Left kidney (tissue), 2 donors: Measurements from ENCODE around the gene ARHGAP45. TPM values are rescaled to one million over a fixed set of nuclear protein-coding genes. Genes with fewer than 3 reads are reported as not detected.
"Not testable (repeated sequence)": the region's sequence is repeated elsewhere in the genome, so short reads cannot be mapped to it uniquely, and the experiment has no call there.

ENCODE experiments used
- DNase-seq: peaks from one replicate; pipeline ENCODE4 v3.0.0-alpha.2; 2013
- polyA plus RNA-seq: library from polyadenylated mRNA; unstranded; fragments of 120-200 nt; gene quantifications from one replicate; pipeline ENCODE4 v1.2.1, GENCODE V29; 2013; ENCODE audit not compliant: insufficient read length

Gene ARHGAP45
- polyA plus RNA-seq, 1 donor: 7.2 TPM

DNA sequence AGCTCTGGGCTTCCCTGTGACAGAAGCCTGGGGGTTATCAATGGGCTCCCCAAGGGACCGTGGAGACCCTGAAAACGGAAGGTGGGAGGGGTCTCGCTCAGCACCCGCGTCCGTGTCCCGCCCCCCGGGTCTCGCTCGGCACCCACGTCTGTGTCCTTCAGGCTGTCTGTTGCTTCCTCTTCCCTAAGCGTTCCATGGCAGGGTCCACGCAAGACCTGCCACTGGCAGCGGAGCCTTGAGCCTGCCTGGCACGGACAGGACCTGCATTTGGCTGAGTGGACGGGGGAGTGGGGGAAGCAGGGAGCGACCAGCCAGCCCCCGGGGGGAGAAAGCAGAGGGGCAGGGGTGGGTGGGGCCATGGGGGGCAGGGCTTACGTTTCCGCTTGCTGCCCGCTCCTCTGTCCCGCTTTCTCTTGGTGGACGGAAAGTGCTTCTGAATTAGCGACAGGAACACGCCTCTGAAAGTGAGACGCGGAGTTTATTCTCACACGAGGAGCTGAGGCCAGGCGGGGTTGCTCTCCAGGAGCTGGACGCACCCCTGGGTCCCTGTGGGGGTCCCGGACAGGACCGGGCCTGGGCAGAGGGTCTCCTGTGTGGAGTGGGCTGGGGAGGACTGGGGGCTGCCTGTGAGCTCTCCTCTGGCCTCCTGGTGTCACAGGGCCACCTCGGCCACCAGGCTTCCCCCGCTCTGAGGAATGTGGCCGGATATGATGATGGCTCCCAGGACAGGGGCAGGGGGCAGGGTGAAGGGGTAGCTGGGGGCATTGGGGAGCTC lies 48.9 kb downstream of the ARHGAP45 start:
- DNase-seq: no peak

DNA sequence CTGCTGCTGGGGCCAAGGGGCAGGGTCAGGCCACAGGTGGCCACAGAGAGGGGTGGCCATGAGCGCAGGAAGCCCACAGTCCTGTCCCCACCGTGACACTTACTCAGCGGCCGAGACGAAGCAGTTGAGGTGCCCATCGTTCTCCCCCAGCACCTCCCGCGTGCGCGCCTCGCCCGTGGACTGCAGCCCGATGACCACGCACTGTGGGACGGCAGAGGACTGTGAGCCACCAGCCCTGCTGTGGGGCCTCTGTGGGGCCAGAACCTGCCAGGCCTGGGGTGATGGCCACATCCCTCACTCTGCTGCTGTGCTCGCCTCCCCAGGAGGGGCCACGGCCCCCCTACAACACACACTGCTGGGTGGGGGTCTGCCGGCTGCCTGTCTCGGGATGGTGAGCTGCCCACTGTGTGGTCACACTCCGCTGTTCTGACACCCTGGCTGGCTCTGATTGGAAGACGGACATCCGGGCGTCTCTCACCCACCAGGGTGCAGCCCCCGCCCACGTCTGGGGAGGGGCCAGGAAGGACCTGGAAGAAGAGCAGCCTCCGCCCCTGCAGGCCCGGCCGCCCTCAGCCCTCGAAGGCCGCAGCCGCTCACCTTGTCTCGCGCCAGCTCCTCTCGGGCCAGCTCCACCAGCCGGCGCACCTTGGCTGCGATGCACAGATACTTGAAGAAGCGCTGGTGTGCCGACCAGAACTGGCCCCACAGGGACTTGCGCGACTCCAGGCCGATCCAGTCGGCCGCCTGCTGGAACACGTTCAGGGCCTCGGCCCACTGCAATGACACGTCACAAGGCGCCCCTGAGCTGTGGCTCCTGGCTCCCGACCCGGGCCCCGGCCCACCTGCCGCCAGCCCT lies 50.0 kb downstream of the ARHGAP45 start:
- no peak for DNase-seq

DNA sequence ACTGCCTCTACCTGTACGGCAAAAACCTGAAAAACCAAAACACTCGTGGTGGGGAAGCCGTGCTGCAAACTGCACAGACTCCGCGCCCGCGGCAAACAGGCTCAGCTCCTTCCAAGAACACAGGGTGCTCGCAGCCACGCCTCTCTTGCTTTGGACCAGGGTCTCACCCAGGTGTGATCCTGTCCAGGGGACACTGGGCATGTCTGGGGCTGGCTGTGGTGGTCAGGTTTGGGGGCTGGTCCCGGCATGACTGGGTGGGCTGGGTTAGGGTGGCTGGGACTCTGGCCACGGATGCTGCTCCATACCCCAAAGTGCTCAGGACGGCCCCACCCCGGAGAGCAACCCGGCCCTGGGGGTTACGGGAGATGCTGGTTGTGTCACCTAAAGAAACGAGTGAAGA lies 50.7 kb downstream of the ARHGAP45 start:
- DNase-seq: no peak

DNA sequence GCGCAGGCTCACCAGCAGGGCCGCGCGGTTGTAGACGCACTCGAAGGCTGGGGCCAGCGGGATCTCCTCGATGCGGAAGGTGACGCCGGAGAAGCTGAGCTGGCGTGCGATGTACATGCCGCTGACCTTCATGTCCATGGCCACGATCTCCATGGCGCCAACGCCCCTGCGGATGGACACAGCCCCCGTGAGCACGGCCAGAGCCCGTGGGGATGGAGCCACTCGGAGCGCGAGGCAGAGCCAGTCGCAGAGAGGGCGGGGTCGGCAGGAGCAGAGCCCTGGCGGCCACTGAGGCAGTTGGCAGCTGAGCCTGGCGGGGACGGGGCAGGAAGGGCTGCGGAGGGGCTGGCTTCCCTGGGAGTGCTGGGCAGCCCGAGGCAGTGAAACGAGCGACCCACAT lies 52.0 kb downstream of the ARHGAP45 start:
- no peak for DNase-seq

DNA sequence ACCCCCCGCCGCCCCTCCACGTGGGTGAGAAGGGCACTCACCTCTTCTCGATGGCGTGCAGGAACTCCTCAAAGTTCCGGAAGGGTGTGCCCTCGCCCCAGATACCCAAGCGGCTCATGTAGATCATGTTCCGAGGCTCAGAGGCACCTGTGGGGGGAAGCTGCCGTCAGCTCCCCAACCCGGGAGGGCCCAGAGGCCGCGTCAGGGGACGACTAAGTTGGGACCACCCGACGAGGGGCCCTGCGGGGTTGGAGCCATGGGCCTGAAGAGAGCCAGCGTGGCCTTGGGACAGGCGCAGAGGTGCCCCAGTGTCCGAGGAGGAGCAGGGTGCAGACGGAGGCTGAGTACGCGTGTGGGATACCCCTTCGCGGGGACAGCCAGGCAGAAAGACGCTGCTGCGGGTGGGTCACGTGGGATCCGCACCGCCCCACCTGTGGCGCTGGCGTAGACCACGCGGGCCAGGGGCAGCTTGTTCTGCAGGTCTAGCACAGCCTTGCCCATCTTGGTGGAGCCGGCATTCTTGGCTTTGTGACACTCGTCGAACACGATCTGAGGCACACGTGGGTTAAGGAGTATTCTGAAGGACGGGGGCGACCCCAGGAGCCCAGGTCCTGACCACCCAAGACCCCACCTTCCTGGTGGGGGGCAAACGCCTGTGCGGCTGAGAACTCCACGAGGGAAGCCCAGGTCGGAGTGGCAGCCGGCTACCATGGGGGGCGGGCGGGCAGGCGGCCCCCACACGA lies 52.7 kb downstream of the ARHGAP45 start:
- no peak for DNase-seq

DNA sequence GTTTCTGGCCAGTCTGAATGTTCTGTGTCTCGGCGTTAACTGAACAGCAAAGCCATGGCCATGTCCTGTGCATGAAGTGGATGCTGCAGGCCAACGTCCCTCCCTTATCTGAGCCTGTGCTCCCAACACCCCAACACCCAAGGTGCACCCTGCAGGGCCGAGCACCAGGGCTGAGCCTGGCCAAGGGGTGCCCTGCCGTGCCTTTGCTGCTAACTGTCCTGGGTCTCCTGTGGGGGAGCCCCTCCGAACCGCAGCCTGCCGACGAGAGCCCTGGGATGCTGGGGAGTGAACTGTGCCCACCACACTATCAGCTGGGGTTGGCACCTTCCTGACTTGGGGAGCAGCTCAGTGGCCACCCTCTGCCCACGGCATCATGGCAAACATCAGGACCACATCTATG lies 54.4 kb downstream of the ARHGAP45 start:
- DNase-seq: no peak

DNA sequence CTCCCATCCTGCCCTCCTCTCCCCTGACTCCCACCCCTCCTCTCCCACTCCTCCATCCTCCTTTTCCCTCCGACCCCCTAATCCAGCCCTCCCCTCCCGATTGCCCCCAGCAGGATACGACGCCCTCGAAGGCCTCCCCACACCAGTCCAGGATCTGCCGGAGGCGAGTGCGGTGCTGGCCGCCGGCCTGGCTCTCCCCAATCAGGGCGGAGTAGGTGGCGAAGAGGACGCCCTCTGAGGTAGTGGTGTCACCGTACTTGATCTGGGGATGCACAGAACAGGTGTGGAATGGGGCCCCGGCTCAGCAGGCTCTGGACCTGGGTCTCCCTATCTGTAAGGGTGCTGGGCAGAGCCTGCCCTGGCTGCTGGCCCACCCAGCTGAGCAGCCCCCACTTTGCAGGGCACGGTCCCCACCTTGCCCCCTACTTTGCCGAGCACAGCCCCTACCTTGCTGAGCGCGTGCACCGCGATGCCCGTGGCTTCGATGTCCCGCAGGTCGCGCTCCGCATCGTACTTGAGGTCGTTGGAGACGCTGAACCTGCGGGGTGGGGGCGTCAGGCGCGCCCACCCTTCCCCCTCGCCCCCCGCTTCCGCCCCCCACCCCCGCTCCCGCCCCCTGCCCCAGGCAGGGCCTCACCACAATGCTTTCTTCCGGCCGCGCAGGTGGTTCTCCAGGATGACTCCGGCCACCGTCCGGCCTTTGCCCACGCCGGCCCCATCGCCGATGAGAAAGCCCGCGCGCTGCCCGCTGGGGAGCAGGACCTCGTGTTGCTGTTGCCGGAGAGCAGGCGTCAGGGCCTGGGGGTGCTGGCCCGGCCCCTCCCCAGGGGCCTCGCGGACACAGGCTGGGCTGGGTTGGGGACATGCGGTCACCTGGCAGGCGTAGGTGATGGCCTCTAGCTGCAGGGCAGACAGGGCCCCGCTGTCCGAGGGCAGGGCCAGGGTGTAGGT lies 55.3 kb downstream of the ARHGAP45 start:
- DNase-seq: no peak

DNA sequence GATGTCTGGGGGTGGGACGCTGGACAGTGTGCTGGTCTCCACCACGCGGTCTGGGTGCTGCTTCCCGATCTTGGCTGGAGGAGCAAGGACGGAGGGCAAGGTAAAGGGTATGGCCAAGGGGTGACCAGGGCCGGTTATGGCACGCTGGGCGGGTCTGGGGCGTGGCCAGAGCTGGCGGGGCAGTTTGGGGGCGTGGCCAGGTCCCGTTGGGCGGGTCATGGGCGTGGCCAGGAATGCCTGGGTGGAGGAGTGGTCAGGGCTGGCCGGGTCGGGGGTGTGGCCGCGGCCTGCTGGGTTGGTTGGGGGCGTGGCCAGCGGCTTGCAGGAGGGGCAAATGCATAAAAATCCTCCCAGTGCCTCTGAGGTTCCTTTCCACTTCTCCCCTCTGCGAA lies 56.0 kb downstream of the ARHGAP45 start:
- no peak for DNase-seq

DNA sequence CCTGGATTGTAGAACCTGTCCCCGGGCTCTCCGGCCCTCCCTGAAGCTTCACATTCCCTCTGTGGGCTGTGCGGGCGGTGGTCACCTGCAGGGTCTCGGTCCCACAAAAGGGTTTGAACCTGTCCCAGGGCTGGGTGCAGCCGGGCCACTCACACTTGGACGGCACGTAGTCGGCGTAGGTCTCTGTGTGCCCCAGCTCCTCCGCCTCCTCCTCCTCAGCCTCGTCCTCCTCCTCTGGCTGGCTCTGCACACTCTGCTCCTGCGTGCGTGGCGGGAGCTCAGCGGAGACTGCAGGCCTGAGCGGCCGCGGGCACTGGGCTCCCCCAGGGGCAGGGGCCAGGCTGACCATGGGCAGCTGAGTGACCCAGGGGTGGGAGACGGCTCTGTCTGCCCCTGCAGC lies 56.4 kb downstream of the ARHGAP45 start:
- no peak for DNase-seq

DNA sequence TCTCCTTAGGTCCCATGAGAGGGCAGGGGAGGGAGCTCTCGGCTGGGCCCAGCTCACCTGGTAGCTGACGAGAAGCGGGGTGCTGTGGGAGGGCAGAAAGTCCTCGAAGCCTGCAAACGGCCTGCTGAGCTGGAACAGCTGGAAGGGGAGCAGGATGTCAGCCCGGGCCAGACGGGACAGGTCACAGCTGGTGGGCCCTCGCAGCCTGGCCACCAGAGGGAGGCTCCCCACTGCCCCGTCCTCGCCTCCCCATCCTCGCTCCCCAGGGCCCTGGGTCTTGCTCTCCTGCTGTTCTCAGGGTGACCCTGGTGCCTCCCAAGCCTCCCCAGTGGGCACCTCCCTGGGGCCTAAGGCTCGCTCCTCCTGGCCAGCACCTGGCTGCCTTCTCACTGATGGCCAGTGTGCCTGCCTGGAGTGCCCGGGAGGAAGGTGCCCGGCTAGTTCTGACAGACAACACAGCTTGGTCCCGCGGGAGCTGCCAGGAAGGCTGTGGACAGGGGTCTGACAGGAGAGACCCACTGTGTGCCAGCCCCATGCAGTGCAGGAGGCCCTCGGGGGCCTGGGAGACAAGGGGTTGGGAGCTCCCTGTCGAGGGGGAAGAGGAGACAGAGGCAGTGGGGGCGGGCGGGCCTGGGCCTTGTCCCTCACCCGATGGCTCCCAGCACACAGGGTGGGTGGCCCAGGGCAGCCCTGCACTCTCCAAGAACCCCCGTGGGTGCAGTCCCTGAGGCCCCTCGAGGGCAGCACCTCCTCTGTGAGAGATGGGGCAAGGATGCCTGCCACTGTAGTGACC lies 57.1 kb downstream of the ARHGAP45 start:
- DNase-seq: no peak

DNA sequence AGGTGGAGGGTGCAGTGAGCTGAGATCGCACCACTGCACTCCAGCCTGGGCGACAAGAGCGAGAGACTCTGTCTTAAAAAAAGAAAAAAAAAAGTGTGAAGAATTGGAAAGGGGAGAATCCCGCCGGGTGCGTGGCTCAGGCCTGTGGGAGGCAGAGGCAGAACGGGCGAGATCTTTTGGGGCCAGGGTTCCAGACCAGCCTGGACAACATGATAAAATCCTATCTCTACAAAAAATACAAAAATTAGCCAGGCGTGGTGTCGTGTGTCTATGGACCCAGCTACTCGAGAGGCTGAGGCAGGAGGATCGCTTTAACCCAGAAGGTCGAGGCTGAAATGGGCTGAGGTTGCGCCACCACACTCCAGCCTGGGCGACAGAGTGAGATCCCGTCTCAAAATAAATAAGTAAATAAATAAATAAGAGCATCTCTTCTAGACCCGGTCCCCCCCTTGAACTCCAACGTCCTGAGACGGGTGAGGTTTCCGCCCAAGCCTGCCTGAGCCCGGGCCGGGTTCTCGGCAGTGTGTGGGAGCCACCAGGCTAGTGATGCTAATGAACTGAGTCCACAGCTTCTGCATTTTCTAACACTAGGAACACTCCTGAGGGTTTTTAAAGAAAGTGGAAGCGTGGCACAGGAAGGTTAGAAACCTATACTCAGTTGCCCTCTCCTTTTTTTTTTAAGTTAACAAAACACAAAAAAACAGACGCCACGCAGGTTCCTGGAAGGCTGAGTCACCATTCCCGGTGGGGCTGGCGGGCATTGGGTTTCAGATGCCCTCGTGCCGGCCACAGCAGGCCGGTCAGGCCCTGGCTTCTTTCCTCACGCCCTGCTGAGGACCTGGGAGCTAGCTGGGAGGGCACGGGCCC lies 58.9 kb downstream of the ARHGAP45 start:
- no peak for DNase-seq

DNA sequence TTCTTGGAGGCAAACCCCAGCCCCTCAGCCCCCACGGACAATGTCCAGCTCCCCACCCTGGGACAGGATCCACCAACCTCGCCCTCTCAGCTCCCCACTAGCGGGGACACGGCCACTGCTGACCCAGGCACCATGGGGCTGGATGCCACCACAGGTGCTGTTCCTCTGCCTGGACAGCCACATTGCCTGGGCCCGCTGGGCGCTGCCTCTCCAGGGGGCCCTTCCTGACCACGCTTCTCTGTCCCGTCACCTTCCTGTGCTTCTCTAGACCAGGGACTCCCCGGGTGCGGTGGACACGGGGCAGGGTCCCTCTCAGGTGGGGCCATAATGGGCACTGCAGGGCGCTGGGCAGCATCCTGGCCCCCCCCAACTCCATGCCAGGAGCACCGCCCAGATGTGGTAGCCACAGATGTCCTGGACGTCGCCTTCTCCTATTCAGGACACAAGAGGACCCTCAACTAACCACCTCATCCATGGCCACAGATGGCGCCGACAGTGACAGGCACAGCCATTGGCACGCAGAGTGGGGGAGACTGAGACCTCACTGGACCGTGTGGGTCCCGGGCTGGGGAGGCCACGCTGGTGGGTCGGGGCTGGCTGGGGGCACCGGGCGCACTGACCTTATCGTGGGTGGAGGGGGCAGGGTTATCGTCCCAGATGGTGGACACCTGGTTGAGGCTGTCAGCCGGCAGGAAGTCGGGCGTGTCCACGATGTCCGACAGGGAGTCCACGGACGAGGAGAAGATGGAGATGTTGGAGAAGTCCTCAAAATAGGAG lies 60.2 kb downstream of the ARHGAP45 start:
- no peak for DNase-seq

DNA sequence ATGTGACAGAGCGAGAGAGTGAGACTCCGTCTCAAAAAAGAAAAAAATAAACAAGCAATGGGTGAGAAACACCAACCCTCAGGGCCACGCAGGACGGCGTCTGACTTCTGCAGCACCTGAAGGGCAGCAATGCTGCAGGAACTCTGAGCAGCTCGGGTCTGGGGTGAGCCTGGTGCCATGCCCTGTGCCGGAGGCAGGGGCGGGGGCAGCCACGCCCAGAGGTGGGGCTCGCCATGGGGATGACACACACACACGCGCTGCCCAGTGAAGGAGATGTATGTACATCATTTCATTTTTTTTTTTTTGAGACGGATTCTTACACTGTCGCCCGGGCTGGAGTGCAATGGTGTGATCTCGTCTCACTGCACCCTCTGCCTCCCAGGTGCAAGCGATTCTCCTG lies 61.1 kb downstream of the ARHGAP45 start:
- DNase-seq: no peak

DNA sequence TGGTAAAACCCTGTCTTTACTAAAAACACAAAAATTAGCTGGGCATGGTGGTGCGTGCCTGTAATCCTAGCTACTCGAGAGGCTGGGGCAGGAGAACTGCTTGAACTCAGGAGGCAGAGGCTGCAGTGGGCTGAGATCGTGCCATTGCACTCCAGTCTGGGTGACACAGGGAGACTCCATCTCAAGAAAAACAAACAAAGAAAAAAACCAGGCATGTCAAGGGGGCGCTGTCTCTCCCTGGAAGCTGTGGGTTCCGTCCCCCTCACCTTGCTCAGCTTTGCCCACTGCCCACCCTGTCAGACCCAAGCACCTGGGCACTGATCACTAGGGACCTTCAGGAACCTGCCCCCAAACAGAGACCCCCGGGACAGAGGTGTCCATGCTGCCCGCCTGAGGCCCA lies 62.1 kb downstream of the ARHGAP45 start:
- DNase-seq: not testable (repeated sequence)

DNA sequence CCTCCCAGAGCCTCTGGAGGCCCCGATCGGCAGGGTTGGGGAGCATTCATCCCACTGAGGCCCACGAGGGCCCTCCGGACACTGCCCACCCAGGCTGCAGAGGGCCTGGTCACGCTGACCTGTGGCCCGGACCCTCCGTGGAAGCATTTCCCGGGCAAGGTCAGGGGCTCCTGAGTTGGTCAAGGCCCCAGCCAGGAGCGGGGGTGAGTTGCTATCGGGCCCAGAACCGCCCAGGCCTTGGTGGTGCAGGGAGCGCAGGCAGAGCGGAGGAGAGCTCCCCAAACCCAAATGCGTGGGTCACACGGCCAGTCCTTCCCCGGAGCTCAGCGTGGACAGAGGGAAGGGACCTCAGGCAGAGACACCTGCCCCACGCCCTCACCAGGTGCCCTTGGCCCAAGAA lies 62.6 kb downstream of the ARHGAP45 start:
- no peak for DNase-seq

DNA sequence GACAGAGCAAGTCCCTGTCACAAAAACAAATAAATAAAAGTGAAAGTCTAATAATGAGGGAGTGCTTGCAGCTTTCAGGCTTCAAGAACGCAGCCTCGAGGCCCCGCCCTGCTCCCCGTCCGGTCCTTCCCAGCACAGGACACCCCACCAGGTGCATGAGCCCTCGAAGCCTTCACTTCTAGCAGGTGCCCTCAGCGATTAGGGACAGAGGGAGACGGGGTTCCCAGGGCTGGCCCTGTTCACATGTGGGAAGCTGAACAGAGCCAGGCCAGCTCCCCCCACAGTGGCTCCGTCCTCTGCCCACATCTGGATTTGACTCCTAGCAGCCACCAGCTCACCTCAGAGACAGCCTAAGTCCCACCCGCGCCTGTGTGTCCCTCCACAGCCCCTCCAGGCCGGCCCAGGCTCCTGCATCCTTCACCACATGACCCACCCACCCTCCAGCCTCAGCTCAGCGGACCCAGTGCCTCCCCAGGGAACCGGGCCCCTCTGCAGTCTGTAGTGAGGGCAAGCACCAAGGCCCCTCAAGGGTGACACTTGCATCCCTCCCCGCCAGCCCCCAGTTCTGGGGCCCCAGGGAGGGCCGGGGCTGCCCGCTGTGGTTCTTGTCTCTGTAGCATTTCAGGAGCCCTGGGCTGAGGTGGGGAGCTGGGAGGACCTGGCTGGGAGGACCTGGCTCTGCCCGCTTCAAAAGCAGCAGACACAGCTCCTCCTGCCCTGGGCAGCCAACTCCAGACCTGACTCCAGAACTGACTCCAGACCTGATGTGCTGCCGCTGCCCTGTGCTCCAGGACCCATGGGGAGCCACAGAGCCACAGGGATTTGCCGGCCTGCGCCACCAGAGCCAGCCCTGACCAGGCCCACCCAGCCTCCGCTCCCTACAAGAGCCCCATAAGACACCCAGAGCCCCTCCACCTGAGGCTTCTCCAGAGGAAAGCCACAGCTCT lies 64.1 kb downstream of the ARHGAP45 start:
- DNase-seq: no peak

DNA sequence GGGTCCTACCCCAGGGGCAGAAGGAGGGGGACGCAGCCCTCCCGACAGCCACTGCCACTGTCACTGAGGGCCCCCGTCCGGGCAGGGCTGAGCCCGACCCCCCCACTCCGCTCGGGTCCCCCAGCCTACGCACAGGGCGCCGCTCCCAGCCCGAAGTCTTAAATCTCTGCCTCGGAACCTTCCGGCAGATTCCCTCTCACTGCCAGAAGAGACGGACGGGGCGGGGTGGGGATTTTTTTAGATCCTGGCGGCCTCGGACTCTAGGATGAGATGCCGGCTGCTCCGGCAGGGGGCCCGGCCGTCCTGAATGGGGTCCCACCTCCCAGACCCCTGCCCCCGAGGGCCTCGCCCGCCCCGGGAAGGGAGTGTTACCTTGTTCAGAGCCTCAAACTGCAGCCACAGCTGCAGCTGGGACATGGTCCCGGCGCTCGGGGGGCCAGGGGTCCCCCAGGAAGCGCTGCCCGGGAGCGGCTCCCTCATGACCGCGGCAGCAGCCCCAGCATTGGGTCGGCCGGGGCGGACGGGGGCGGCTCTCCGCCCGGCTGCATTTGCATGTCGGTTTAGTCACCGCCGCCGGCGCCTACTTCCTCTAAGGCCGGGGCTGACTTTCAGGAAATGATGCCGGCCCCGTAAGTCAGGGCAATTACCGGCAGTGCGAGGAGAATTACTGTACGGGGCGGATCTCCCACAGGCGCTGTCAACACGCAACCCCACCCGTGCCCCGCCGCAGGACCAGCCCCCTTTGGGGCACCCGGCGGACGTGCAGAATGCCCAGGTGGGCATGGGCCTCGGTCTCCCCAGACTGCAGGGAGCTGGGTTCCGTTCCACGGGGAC lies 65.0 kb downstream of the ARHGAP45 start:
- DNase-seq: no peak
